Muscle layer of duodenum (tissue), 2 donors: ENCODE results near the gene UNC5C.

Experiments used
- H3K27ac ChIP-seq: one replicate; pipeline ENCODE4 v1.7.0; 2013; ENCODE audit warnings: mild to moderate bottlenecking, low read length
- H3K27me3 ChIP-seq: one replicate; pipeline ENCODE4 v1.7.0; 2013; ENCODE audit warnings: low read depth, mild to moderate bottlenecking, control low read depth, low read length
- H3K36me3 ChIP-seq, 2 donors: one replicate each; pipeline ENCODE4 v1.7.0; 2013; ENCODE audit warnings: low read length in 2 of 2, control low read depth in 1 of 2, mild to moderate bottlenecking in 1 of 2; ENCODE audit not compliant: insufficient read depth in 2 of 2, control insufficient read depth in 1 of 2
- H3K4me1 ChIP-seq, 2 donors: one replicate each; pipeline ENCODE4 v1.7.0; 2013; ENCODE audit warnings: low read length in 2 of 2, mild to moderate bottlenecking in 2 of 2, control low read depth in 1 of 2, moderate library complexity in 1 of 2; ENCODE audit not compliant: insufficient read depth in 2 of 2, control insufficient read depth in 1 of 2
- H3K4me3 ChIP-seq, 2 donors: one replicate each; pipeline ENCODE4 v1.7.0; 2013; ENCODE audit warnings: low read length in 2 of 2, low read depth in 1 of 2, mild to moderate bottlenecking in 1 of 2
- H3K9me3 ChIP-seq, 2 donors: one replicate each; pipeline ENCODE4 v1.7.0; 2013; ENCODE audit warnings: low read length in 2 of 2, control low read depth in 1 of 2, mild to moderate bottlenecking in 1 of 2; ENCODE audit not compliant: control insufficient read depth in 1 of 2
- donor health status: healthy.

Gene UNC5C

DNA sequence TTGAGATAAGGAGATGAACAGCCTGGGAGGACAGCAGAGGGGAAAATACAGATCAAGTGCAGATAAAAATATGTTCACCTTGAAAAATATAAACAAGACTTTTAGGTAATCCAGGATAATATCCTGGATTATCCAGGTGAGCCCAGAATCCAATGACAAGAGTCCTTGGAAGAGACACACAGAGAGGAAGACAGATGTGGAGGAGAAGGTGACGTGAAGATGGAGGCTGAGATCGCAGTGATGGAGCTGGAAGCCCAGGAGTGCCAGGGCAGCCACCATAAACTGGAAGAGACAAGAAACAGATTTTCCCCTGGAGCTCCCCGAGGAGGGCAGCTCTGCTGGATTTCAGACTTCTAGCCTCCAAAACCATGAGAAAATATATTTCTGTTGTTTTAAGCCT lies 230.7 kb downstream of the UNC5C start:
- no peak overlapping the region for H3K27ac ChIP-seq
- no peaks in the 10 kb centered on the region for H3K27me3 ChIP-seq
- no peak overlapping the region for H3K4me3 ChIP-seq
- no peaks in the 10 kb centered on the region for H3K36me3 ChIP-seq
- H3K4me1 ChIP-seq = no peaks in the 10 kb centered on the region
- H3K9me3 ChIP-seq = no peaks in the 10 kb centered on the region

DNA sequence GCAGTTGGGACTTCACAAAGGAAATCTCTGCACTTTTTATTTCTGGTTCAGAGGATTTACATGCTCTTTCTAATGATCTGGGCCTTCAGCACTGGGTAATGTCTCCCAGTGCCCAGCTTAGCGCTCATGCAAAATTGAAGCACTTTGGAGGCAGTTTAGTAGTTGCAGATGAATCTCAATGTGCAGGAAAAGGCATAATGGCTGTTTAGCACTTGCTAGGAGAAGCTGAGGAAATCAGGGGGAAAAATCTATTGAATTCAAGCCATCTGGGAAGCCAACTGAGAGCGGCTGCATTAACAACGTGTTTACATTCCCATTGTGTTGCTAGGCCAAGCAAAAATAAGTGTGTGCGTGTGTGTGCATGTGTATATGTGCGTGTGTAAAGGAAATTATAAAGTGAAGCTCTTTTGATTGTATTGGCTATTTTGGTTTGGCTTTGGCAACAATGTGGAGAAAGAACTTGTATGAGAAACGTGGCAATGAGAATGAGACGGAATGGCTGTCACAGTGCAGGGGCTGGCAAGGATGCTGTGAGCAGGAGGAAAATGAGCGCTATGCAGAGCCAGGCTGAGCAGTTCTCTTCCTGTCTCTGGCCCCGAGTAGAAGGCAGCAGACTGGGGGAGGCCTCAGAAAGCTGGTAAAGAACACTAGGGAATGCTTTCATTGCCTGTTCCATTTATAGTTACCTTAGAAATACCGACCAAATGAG lies 231.5 kb downstream of the UNC5C start:
- Histone ChIP-seq H3K36me3 (no peaks in the 10 kb centered on the region), H3K4me3 (no peak overlapping the region), H3K27me3 (no peaks in the 10 kb centered on the region), H3K9me3 (no peaks in the 10 kb centered on the region), H3K4me1 (no peaks in the 10 kb centered on the region), H3K27ac (no peak overlapping the region)

DNA sequence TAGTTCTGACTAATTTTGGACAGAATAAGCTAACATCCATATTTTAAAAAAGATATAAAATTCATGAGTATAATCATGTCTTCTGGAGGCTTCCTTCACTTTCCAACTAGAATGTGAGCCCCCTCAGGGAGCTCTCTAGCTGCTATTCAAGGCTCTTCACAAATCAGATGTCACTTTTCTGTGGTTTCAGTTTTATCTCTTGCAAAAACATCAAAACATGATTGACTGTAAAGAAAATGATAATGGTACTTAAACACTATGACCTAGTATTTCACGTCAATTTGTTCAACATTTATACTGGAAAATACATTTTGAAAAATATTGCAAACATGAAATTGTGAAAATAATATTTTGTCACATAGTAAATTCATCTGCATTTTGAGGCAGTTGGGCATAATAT lies 234.2 kb downstream of the UNC5C start:
- Histone ChIP-seq H3K4me3 (no peak overlapping the region), H3K9me3 (no peaks in the 10 kb centered on the region), H3K27ac (no peak overlapping the region), H3K36me3 (no peaks in the 10 kb centered on the region), H3K27me3 (no peaks in the 10 kb centered on the region), H3K4me1 (no peaks in the 10 kb centered on the region)

DNA sequence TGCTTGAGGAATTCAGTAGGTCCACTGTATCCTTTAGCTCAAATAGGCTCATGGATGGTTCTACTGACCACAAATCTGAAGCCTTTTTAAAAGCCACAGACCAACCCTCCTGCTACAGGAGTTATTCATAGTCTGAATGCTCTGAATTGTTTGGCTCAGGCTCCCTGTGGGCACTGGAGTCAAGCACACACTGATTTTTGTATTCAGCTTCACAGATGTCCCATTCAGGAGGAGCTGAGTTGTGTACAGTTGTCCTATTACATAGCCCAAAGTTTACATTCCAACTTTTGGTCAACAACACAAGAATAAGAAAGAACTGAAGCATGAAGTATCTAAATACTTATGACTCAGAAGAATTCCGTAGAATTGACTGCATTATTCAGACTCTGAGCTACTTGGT lies 243.9 kb downstream of the UNC5C start:
- H3K4me1 ChIP-seq = no peaks in the 10 kb centered on the region
- H3K27me3 ChIP-seq = no peaks in the 10 kb centered on the region
- no peaks in the 10 kb centered on the region for H3K36me3 ChIP-seq
- no peak overlapping the region for H3K4me3 ChIP-seq
- H3K9me3 ChIP-seq = no peaks in the 10 kb centered on the region
- H3K27ac ChIP-seq = no peak overlapping the region

DNA sequence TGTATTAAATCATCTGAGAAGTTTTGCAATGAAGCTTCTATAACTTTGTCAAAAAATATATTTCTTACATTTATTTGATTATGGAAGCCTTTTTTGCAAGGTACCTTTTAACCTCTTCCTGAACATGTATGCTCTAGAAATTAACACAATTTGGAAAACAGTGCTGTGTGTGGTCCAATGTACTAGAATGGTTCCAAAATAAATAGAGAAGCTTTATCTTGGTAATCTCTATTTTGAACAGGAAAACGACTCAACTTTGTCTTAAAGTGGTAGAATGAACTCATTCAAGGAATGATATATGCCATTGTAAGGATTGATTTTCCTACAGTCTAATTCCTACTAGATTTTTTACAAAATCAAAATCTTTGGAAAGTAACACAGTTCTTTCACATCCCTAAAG lies 248.5 kb downstream of the UNC5C start:
- Histone ChIP-seq H3K36me3 (no peaks in the 10 kb centered on the region), H3K4me1 (no peaks in the 10 kb centered on the region), H3K27ac (no peak overlapping the region), H3K27me3 (no peaks in the 10 kb centered on the region), H3K4me3 (no peak overlapping the region), H3K9me3 (no peaks in the 10 kb centered on the region)

DNA sequence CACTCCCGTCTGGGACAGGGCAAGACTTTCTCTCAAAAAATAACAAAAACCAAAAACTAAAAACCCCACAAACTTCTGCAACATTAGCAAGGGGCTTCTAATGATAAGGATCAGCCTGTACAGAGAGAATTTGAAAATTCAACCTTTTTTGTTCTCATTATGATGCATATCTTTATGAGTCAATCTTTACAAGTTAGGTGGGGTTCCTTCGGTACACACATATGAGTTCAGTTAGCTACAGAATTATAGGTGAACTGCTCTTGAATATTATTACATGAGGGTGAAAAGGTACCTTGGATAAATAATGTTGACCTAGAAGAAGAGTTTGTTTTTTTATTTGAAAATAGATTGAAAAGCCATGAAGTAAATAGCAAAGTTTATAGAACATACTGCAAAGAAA lies 252.7 kb downstream of the UNC5C start:
- Histone ChIP-seq H3K9me3 (no peaks in the 10 kb centered on the region), H3K4me1 (no peaks in the 10 kb centered on the region), H3K4me3 (no peak overlapping the region), H3K36me3 (no peaks in the 10 kb centered on the region), H3K27me3 (no peaks in the 10 kb centered on the region), H3K27ac (no peak overlapping the region)

DNA sequence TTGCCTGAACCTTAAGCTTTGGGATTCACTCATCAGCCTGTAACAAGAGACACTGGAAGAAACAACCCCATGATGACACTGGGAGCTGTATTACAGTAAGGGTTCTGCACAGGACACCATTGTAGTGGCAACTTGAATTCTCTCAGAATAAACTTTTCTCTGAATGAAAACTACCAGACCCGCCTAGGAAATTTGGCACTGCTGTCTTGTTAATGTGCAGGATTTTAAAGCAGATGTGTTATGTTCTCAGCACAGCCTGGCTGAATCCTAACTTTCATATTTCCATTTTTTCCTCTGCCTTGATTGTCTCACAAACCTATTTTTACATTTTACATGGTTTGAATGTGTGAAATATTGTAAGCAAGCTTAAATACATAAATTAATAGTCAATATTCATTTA lies 253.6 kb downstream of the UNC5C start:
- no peak overlapping the region for H3K27ac ChIP-seq
- H3K27me3 ChIP-seq = no peaks in the 10 kb centered on the region
- H3K9me3 ChIP-seq = no peaks in the 10 kb centered on the region
- H3K36me3 ChIP-seq = no peaks in the 10 kb centered on the region
- no peaks in the 10 kb centered on the region for H3K4me1 ChIP-seq
- no peak overlapping the region for H3K4me3 ChIP-seq

DNA sequence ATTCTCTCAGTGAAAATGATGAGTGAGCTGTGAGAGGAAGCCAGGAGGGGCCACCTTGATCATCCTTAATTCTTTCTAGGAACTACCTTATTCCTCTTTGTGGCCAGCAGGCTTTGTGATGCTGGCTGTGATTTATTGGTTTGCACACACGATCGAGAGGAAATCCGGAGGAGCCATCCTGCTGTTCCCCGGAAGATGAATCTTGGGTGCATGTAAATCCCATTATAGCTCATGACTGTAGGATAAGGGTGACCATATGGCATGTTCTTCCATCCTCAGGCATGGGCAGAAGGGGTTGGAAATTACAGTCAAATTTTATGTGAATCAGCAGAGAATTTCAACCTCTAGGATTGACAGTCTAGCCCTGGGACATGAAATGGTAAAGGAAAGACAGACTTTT lies 254.5 kb downstream of the UNC5C start:
- H3K27me3 ChIP-seq = no peaks in the 10 kb centered on the region
- no peak overlapping the region for H3K4me3 ChIP-seq
- H3K4me1 ChIP-seq = no peaks in the 10 kb centered on the region
- no peaks in the 10 kb centered on the region for H3K9me3 ChIP-seq
- H3K27ac ChIP-seq = no peak overlapping the region
- no peaks in the 10 kb centered on the region for H3K36me3 ChIP-seq

DNA sequence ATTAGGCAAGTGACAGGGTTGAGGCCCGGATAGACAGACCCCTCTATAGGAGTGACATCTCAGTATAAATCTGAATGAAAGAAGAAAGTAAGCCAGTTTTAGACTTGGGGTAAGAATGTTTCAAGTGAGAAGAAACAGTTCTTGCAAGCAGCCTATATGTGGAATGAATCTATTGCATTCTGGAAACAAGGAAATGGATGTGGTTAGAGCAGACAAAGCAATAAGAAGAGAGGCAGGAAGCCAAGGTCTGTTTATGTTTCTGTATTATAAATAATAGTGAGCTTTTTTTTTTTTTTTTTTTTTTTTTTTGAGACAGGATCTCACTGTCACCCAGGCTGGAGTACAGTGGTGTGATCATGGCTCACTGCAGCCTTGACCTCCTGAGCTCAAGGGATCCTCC lies 255.8 kb downstream of the UNC5C start:
- H3K36me3 ChIP-seq = no peaks in the 10 kb centered on the region
- no peak overlapping the region for H3K27ac ChIP-seq
- no peaks in the 10 kb centered on the region for H3K4me1 ChIP-seq
- H3K4me3 ChIP-seq = no peak overlapping the region
- peaks cover 0 to 3% of the 10 kb centered on the region in 2 donors for H3K9me3 ChIP-seq
- H3K27me3 ChIP-seq = no peaks in the 10 kb centered on the region

DNA sequence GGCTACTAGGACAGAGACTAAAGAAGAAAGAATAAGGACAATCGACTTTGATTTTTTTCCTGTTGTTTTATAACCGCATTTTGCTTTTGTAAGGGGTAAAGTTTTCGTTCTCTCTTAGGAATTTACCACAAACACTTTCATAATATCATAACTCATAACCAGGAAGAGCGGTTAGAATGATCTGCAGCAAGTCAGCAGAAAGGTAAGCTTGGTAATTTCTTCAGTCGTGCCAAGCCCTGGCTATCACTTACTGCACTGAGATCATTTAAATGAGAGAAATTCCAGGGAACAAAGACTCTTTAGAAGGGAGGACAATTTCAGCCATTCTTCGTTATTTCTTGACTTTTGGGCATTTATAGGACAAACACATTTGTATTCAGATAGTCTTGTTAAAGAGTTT lies 258.1 kb downstream of the UNC5C start:
- Histone ChIP-seq H3K9me3 (peaks cover 0 to 3% of the 10 kb centered on the region in 2 donors), H3K4me3 (no peak overlapping the region), H3K27ac (no peak overlapping the region), H3K4me1 (no peaks in the 10 kb centered on the region), H3K27me3 (no peaks in the 10 kb centered on the region), H3K36me3 (no peaks in the 10 kb centered on the region)

DNA sequence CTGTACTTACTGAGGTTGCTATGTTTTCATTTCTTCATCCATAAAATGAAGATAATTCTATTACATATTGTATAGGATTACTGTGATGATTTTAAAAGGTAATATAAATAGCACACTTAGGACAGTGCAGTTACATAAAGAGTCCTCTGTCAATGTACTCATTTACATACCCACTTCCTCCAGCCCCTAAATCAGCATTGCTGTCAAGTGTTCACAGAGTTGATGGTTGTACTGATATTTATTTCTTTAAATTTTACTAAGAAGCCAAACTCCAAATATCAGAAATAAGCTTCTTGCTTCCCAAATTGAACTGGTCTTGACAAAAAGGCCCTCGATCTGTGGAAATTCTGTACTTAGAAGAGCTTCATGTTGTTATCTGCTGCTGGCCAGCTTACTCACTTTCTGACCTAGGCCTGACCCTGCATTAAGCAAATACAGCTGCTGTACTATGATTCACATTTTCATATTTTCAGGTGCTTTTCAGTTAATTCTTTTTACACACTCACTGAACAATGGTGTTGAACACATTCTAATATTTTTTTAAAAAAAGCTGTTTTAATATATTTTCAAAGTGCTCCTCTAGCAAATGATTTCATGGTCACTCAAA lies 259.6 kb downstream of the UNC5C start:
- H3K27ac ChIP-seq = no peak overlapping the region
- no peaks in the 10 kb centered on the region for H3K36me3 ChIP-seq
- H3K4me3 ChIP-seq = no peak overlapping the region
- H3K9me3 ChIP-seq = peaks cover 0 to 3% of the 10 kb centered on the region in 2 donors
- no peaks in the 10 kb centered on the region for H3K4me1 ChIP-seq
- no peaks in the 10 kb centered on the region for H3K27me3 ChIP-seq

DNA sequence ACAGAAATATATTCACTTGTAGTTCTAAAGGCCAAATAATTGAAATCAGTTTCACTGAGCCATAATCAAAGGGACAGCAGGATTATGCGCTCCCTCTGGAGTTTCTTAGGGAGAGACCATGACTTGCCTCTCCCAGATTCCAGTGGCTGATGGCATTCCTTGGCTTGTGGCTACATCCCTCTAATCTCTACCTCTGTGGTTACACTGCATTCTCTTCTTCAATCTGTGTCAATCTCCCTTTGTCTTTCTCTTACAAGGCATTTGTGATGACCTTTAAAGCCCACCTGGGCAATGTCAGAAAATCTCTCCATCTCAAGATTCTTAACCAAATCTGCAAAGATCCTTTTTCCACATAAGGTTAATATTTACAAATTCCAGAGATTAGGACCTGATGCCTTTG lies 260.2 kb downstream of the UNC5C start:
- Histone ChIP-seq H3K9me3 (peaks cover 0 to 3% of the 10 kb centered on the region in 2 donors), H3K36me3 (no peaks in the 10 kb centered on the region), H3K4me1 (no peaks in the 10 kb centered on the region), H3K27me3 (no peaks in the 10 kb centered on the region), H3K4me3 (no peak overlapping the region), H3K27ac (no peak overlapping the region)
